H9 (cell line): ENCODE measurements around the gene ASB7. TPM values are rescaled to one million over a fixed set of nuclear protein-coding genes. Genes with fewer than 3 reads are reported as not detected.

Experiments
- DNase-seq: peaks from one replicate; pipeline ENCODE4 v3.0.0-alpha.2; 2017
- H2AFZ ChIP-seq: one replicate; pipeline ENCODE4 v1.6.1; 2013; ENCODE audit warnings: mild to moderate bottlenecking, low read length, control low read depth, moderate library complexity
- H2AK5ac ChIP-seq: 2 replicates; pipeline ENCODE4 v1.6.1; 2013; ENCODE audit warnings: low read length, control low read depth, mixed read lengths; ENCODE audit not compliant: insufficient read length
- H2BK120ac ChIP-seq: one replicate; pipeline ENCODE4 v1.6.1; 2013; ENCODE audit warnings: low read depth, mild to moderate bottlenecking, low read length, control low read depth, inconsistent platforms; ENCODE audit not compliant: poor library complexity, severe bottlenecking
- H2BK12ac ChIP-seq: 2 replicates; pipeline ENCODE4 v1.6.1; 2013; ENCODE audit warnings: low read length, control low read depth, mixed read lengths, low read depth; ENCODE audit not compliant: insufficient read length
- H2BK15ac ChIP-seq: 2 replicates; pipeline ENCODE4 v1.6.1; 2013; ENCODE audit warnings: low read depth, low read length, control low read depth
- H2BK20ac ChIP-seq: one replicate; pipeline ENCODE4 v1.6.1; 2013; ENCODE audit warnings: low read depth, mild to moderate bottlenecking, low read length, control low read depth, inconsistent platforms; ENCODE audit not compliant: poor library complexity, severe bottlenecking
- H2BK5ac ChIP-seq: 2 replicates; pipeline ENCODE4 v1.6.1; 2013; ENCODE audit warnings: low read length, control low read depth, mixed read lengths; ENCODE audit not compliant: insufficient read length
- H3K14ac ChIP-seq: 2 replicates; pipeline ENCODE4 v1.6.1; 2013; ENCODE audit warnings: low read length, control low read depth; ENCODE audit not compliant: insufficient read depth
- H3K18ac ChIP-seq: 2 replicates; pipeline ENCODE4 v1.6.1; 2013; ENCODE audit warnings: low read depth, mild to moderate bottlenecking, mixed read lengths, low read length, control low read depth; ENCODE audit not compliant: insufficient read length
- H3K23ac ChIP-seq: 2 replicates; pipeline ENCODE4 v1.6.1; 2013; ENCODE audit warnings: low read length, control low read depth, mixed read lengths, low read depth; ENCODE audit not compliant: insufficient read length
- H3K23me2 ChIP-seq: 2 replicates; pipeline ENCODE4 v1.6.1; 2013; ENCODE audit warnings: low read depth, mild to moderate bottlenecking, mixed read lengths, low read length, control low read depth; ENCODE audit not compliant: insufficient read length, poor library complexity, severe bottlenecking
- H3K27ac ChIP-seq: 2 replicates; pipeline ENCODE4 v1.5.1; 2013; ENCODE audit warnings: low read length, control low read depth, mixed read lengths, low read depth; ENCODE audit not compliant: insufficient read length
- H3K27me3 ChIP-seq: 2 replicates; pipeline ENCODE4 v1.6.1; 2013; ENCODE audit warnings: low read length, control low read depth, inconsistent platforms; ENCODE audit not compliant: insufficient read depth
- H3K4ac ChIP-seq: 2 replicates; pipeline ENCODE4 v1.6.1; 2013; ENCODE audit warnings: low read depth, mild to moderate bottlenecking, control low read depth, inconsistent platforms, low read length, moderate library complexity
- H3K4me1 ChIP-seq: 2 replicates; pipeline ENCODE4 v1.6.1; 2013; ENCODE audit warnings: low read length, control low read depth, inconsistent platforms; ENCODE audit not compliant: insufficient read depth
- H3K4me2 ChIP-seq: 2 replicates; pipeline ENCODE4 v1.6.1; 2013; ENCODE audit warnings: low read length, control low read depth, mixed read lengths; ENCODE audit not compliant: insufficient read length, insufficient read depth
- H3K56ac ChIP-seq: 2 replicates; pipeline ENCODE4 v1.6.1; 2013; ENCODE audit warnings: low read depth, mild to moderate bottlenecking, mixed read lengths, low read length, control low read depth; ENCODE audit not compliant: insufficient read length
- H3K79me1 ChIP-seq: 2 replicates; pipeline ENCODE4 v1.6.1; 2013; ENCODE audit warnings: low read depth, mild to moderate bottlenecking, moderate library complexity, low read length, control low read depth, inconsistent platforms; ENCODE audit not compliant: insufficient read depth, poor library complexity, severe bottlenecking
- H3K79me2 ChIP-seq: 2 replicates; pipeline ENCODE4 v1.6.1; 2013; ENCODE audit warnings: low read length, control low read depth, inconsistent platforms; ENCODE audit not compliant: insufficient read depth
- H3K9ac ChIP-seq: 2 replicates; pipeline ENCODE4 v1.6.1; 2013; ENCODE audit warnings: low read length, control low read depth, mixed read lengths; ENCODE audit not compliant: insufficient read length; ENCODE audit errors: extremely low read depth
- H3K9me3 ChIP-seq: one replicate; pipeline ENCODE4 v1.6.1; 2013; ENCODE audit warnings: low read depth, low read length, inconsistent platforms; ENCODE audit not compliant: control insufficient read depth
- H3T11ph ChIP-seq: one replicate; pipeline ENCODE4 v1.6.1; 2013; ENCODE audit warnings: mild to moderate bottlenecking, low read length, control low read depth, inconsistent platforms
- H4K20me1 ChIP-seq: one replicate; pipeline ENCODE4 v1.6.1; 2013; ENCODE audit not compliant: control insufficient read depth, insufficient read length, insufficient read depth
- H4K5ac ChIP-seq: 2 replicates; pipeline ENCODE4 v1.6.1; 2013; ENCODE audit warnings: low read depth, mild to moderate bottlenecking, mixed read lengths, low read length, control low read depth; ENCODE audit not compliant: insufficient read length
- H4K8ac ChIP-seq: replicated peaks from 2 replicates; pipeline ENCODE4 v1.6.1; 2013; ENCODE audit warnings: low read length, control low read depth, mixed read lengths, low read depth; ENCODE audit not compliant: insufficient read length
- H4K91ac ChIP-seq: 2 replicates; pipeline ENCODE4 v1.6.1; 2013; ENCODE audit warnings: low read depth, mild to moderate bottlenecking, moderate library complexity, mixed read lengths, low read length, control low read depth; ENCODE audit not compliant: insufficient read length
- H3K27ac Mint-ChIP-seq, 3 experiments: 2 replicates in 2 of 3; 3 replicates in 1 of 3; pipeline ENCODE4 v1.8.0; 2020 to 2021; ENCODE audit warnings: mixed read lengths in 3 of 3, mild to moderate bottlenecking in 1 of 3, moderate library complexity in 1 of 3
- H3K27me3 Mint-ChIP-seq: 2 replicates; pipeline ENCODE4 v1.8.0; 2021; ENCODE audit warnings: low read depth, mild to moderate bottlenecking, moderate library complexity, mixed read lengths
- H3K36me3 Mint-ChIP-seq, 3 experiments: 2 replicates in 2 of 3; 3 replicates in 1 of 3; pipeline ENCODE4 v1.8.0; 2020 to 2021; ENCODE audit warnings: low read depth in 3 of 3, mixed read lengths in 3 of 3; ENCODE audit not compliant: insufficient read depth in 1 of 3
- H3K4me1 Mint-ChIP-seq, 2 experiments: 2 replicates each; pipeline ENCODE4 v1.8.0; 2020; ENCODE audit warnings: mixed read lengths in 2 of 2
- H3K4me3 Mint-ChIP-seq, 2 experiments: 2 replicates in 1 of 2; 3 replicates in 1 of 2; pipeline ENCODE4 v1.8.0; 2020 to 2021; ENCODE audit warnings: mild to moderate bottlenecking in 2 of 2, mixed read lengths in 2 of 2, moderate library complexity in 1 of 2
- H3K9me3 Mint-ChIP-seq, 2 experiments: 2 replicates in 1 of 2; 3 replicates in 1 of 2; pipeline ENCODE4 v1.8.0; 2020; ENCODE audit warnings: mild to moderate bottlenecking in 2 of 2, mixed read lengths in 2 of 2, moderate library complexity in 1 of 2
- CTCF ChIP-seq: fragments of 200-600 bp; sonication (generic); conservative IDR thresholded peaks from 3 replicates; pipeline ENCODE4 v1.8.0; 2021; ENCODE audit warnings: antibody characterized with exemption, mild to moderate bottlenecking
- WGBS: extraction: QIAGEN DNeasy Blood & Tissue Kit; methylation state at CpG from one replicate; pipeline ENCODE4 v1.1.7; 2013; ENCODE audit warnings: missing lambda C conversion rate, low lambda C conversion rate, mixed read lengths; ENCODE audit not compliant: insufficient read length; ENCODE audit errors: extremely low coverage; 5-methylcytosine and 5-hydroxymethylcytosine counted together
- total RNA-seq: library from RNA; stranded (reverse); gene quantifications from 2 replicates; pipeline ENCODE4 v1.2.1, GENCODE V29; 2021

Gene ASB7
- total RNA-seq, 1 experiment from 2014 or later: 12.8 TPM

- Histone ChIP-seq H3K56ac (no peak overlapping the region), H4K91ac (no peak overlapping the region), H3K14ac (no peak overlapping the region), H3K79me1 (no peaks in the 10 kb centered on the region), H2AK5ac (no peak overlapping the region), H2AFZ (no peak overlapping the region), H4K20me1 (no peaks in the 10 kb centered on the region), H3T11ph (no peak overlapping the region), H4K8ac (no peak overlapping the region), H2BK5ac (no peak overlapping the region), H2BK120ac (no peak overlapping the region), H2BK20ac (no peak overlapping the region), H3K18ac (no peak overlapping the region), H3K23ac (no peak overlapping the region), H3K79me2 (no peaks in the 10 kb centered on the region), H4K5ac (no peak overlapping the region), H3K4ac (no peak overlapping the region), H3K4me2 (no peak overlapping the region), H3K27me3 (no peaks in the 10 kb centered on the region), H2BK12ac (no peak overlapping the region), H3K9me3 (peaks cover 7% of the 10 kb centered on the region), H3K23me2 (no peaks in the 10 kb centered on the region), H3K9ac (no peak overlapping the region), H2BK15ac (no peak overlapping the region), H3K4me1 (no peaks in the 10 kb centered on the region), H3K27ac (no peak overlapping the region)
- no peak for DNase-seq
- no peak for TF ChIP-seq CTCF
- Mint-ChIP-seq H3K4me3 (no peak overlapping the region), H3K9me3 (peaks cover 29 to 39% of the 10 kb centered on the region in 2 experiments), H3K4me1 (no peaks in the 10 kb centered on the region), H3K27ac (no peak overlapping the region), H3K36me3 (peaks cover 12 to 36% (median 14%) of the 10 kb centered on the region in 3 experiments; a peak in 6 of 7 replicates), H3K27me3 (no peaks in the 10 kb centered on the region; the same call in 1 of the 2 replicates)
- WGBS: no CpG with 5 or more reads among the region's 2 CpGs
Measured at GRCh38 chr15:100559330-100559729, 43.1 kb upstream of the ASB7 start.
